HCT116 (cell line): ENCODE results near the gene TMEM9B. TPM values are rescaled to one million over a fixed set of nuclear protein-coding genes. Genes with fewer than 3 reads are reported as not detected.

Experiments
- ATAC-seq: fragments of 200-7000 bp; cut with Tn5 transposase; 2 replicates; pipeline ENCODE4 v1.9.1; 2020; ENCODE audit warnings: mild to moderate bottlenecking, moderate library complexity
- BruUV-seq: library from RNA; stranded (reverse); fragments of 400-500 nt; replicated peaks from 2 replicates; lab custom pipeline; 2021; lab: Mats Ljungman, UMichigan
- CTCF ChIA-PET: fragments of 300-600 bp; sonication (Branson Sonifier 250); formaldehyde crosslinking; loops from one replicate; lab custom pipeline; 2021; ENCODE audit warnings: antibody characterized with exemption; lab: Charles Lee
- POLR2A ChIA-PET: fragments of 300-600, 350-600 bp; sonication (Branson Sonifier 250); formaldehyde crosslinking; loops from one replicate; lab custom pipeline; 2021; ENCODE audit warnings: antibody characterized with exemption; lab: Charles Lee
- RAD21 ChIA-PET, 2 experiments: fragments of 300-600 bp; sonication (Branson Sonifier 250); formaldehyde crosslinking; loops; one replicate each; lab custom pipeline; 2023; ENCODE audit warnings: low total read pairs in 2 of 2; ENCODE audit not compliant: uncharacterized antibody in 2 of 2, unreplicated experiment in 2 of 2, low non-redundant PET in 1 of 2; lab: Charles Lee
- DNase-seq: peaks from one replicate; pipeline ENCODE4 v3.0.0-alpha.2; 2010; ENCODE audit warnings: low read depth, low spot score
- H2AFZ ChIP-seq: fragments of 200-600 bp; shearing (Covaris generic), sonication (generic); 2 replicates; pipeline ENCODE4 v1.6.1; 2017; ENCODE audit warnings: low read depth, mixed run types, mixed read lengths, antibody characterized with exemption, low read length; ENCODE audit not compliant: poor library complexity, severe bottlenecking
- H3K27ac ChIP-seq: 2 replicates; pipeline ENCODE4 v1.5.1; 2012; ENCODE audit warnings: low read depth, low read length
- H3K27me3 ChIP-seq: fragments of 200-600 bp; sonication (generic); 2 replicates; pipeline ENCODE4 v1.6.1; 2016; ENCODE audit warnings: mixed run types, low read length, mixed read lengths; ENCODE audit not compliant: insufficient read depth
- H3K36me3 ChIP-seq, 2 experiments: fragments of 200-500 bp in 1 of 2; fragments of 200-600 bp in 1 of 2; sonication (Bioruptor generic) in 1 of 2; sonication (generic) in 1 of 2; 2 replicates each; pipeline versions ENCODE4 v1.5.1 to v1.6.1; 2014 to 2016; ENCODE audit warnings: low read length in 2 of 2, inconsistent platforms in 1 of 2, mixed read lengths in 1 of 2, mixed run types in 1 of 2; ENCODE audit not compliant: insufficient read depth in 2 of 2, control insufficient read depth in 1 of 2
- H3K4me1 ChIP-seq, 2 experiments: fragments of 200-600 bp in 1 of 2; sonication (generic) in 1 of 2; 2 replicates each; pipeline versions ENCODE4 v1.5.1 to v1.6.1; 2012 to 2017; ENCODE audit warnings: low read length in 2 of 2, inconsistent platforms in 1 of 2, mild to moderate bottlenecking in 1 of 2, mixed read lengths in 1 of 2, mixed run types in 1 of 2, moderate library complexity in 1 of 2; ENCODE audit not compliant: insufficient read depth in 2 of 2, control insufficient read depth in 1 of 2
- H3K4me2 ChIP-seq: fragments of 200-600 bp; sonication (generic); 2 replicates; pipeline ENCODE4 v1.6.1; 2017; ENCODE audit warnings: mixed run types, low read length, mixed read lengths
- H3K4me3 ChIP-seq, 2 experiments: fragments of 200-600 bp in 1 of 2; sonication (generic) in 1 of 2; replicated peaks in 1 of 2; 2 replicates each; pipeline ENCODE4 v1.5.1; 2011 to 2016; ENCODE audit warnings: low read length in 2 of 2, control low read depth in 1 of 2, low read depth in 1 of 2, mild to moderate bottlenecking in 1 of 2, mixed read lengths in 1 of 2, mixed run types in 1 of 2
- H3K79me2 ChIP-seq: fragments of 200-600 bp; sonication (generic); 2 replicates; pipeline ENCODE4 v1.6.1; 2017; ENCODE audit warnings: mild to moderate bottlenecking, mixed run types, low read length, moderate library complexity, mixed read lengths; ENCODE audit not compliant: insufficient read depth
- H3K9ac ChIP-seq: fragments of 200-600 bp; sonication (generic); 2 replicates; pipeline ENCODE4 v1.6.1; 2016; ENCODE audit warnings: low read length, mixed read lengths
- H3K9me2 ChIP-seq: fragments of 200-600 bp; sonication (generic), shearing (Covaris generic); 2 replicates; pipeline ENCODE4 v1.6.1; 2017; ENCODE audit warnings: mixed run types, mild to moderate bottlenecking, moderate library complexity; ENCODE audit not compliant: insufficient read depth
- H3K9me3 ChIP-seq, 2 experiments: fragments of 200-500 bp in 1 of 2; fragments of 200-600 bp in 1 of 2; sonication (Bioruptor generic) in 1 of 2; sonication (generic) in 1 of 2; 2 replicates each; pipeline ENCODE4 v1.6.1; 2014 to 2017; ENCODE audit warnings: low read length in 2 of 2, mixed read lengths in 2 of 2, inconsistent platforms in 1 of 2, low read depth in 1 of 2, mild to moderate bottlenecking in 1 of 2, mixed run types in 1 of 2, moderate library complexity in 1 of 2; ENCODE audit not compliant: control insufficient read depth in 1 of 2, insufficient read depth in 1 of 2
- H4K20me1 ChIP-seq: fragments of 200-600 bp; sonication (generic), shearing (Covaris generic); 2 replicates; pipeline ENCODE4 v1.6.1; 2017; ENCODE audit warnings: mixed run types, mild to moderate bottlenecking, moderate library complexity; ENCODE audit not compliant: insufficient read depth
- ATF3 ChIP-seq: IDR thresholded peaks from 2 replicates; pipeline ENCODE4 v1.6.1; 2012
- CEBPB ChIP-seq: IDR thresholded peaks from 2 replicates; pipeline ENCODE4 v1.6.1; 2012; ENCODE audit warnings: low read depth
- FOSL1 ChIP-seq: IDR thresholded peaks from 2 replicates; pipeline ENCODE4 v1.6.1; 2012; ENCODE audit warnings: low read depth
- MAX ChIP-seq: IDR thresholded peaks from 2 replicates; pipeline ENCODE4 v1.6.1; 2012
- POLR2AphosphoS5 ChIP-seq: IDR thresholded peaks from 2 replicates; pipeline ENCODE4 v1.6.1; 2011; ENCODE audit warnings: mild to moderate bottlenecking, low read depth, low read length, moderate library complexity
- REST ChIP-seq: IDR thresholded peaks from 2 replicates; pipeline ENCODE4 v1.6.1; 2012; ENCODE audit warnings: low read depth
- SP1 ChIP-seq: IDR thresholded peaks from 2 replicates; pipeline ENCODE4 v1.6.1; 2012; ENCODE audit warnings: low read depth
- TCF7L2 ChIP-seq: IDR thresholded peaks from 2 replicates; pipeline ENCODE4 v1.7.0; 2011; ENCODE audit warnings: borderline replicate concordance, inconsistent platforms; ENCODE audit not compliant: insufficient read depth, insufficient read length; ENCODE audit errors: extremely low read depth
- YY1 ChIP-seq: IDR thresholded peaks from 2 replicates; pipeline ENCODE4 v1.6.1; 2011; ENCODE audit warnings: low read length, low read depth, moderate library complexity, mild to moderate bottlenecking; ENCODE audit not compliant: insufficient replicate concordance; ENCODE audit errors: extremely low read depth
- intact Hi-C: fragments of 100-400 bp; cut with micrococcal nuclease; formaldehyde crosslinking; loops from 2 replicates; pipeline ENCODE4 v1.10.0; 2022
- total RNA-seq: library from RNA; stranded (reverse); gene quantifications from one replicate; pipeline ENCODE4 v1.2.1, GENCODE V29; 2021; ENCODE audit not compliant: unreplicated experiment

TMEM9B gene
- total RNA-seq, 1 experiment from 2014 or later = 26.8 TPM

- Histone ChIP-seq H3K4me2 (no peak within 1 kb of the TSS), H3K36me3 (no peaks in the 10 kb centered on the region; a peak in 1 of 4 replicates), H3K27ac (no peak within 1 kb of the TSS), H2AFZ (no peak within 1 kb of the TSS), H3K27me3 (no peaks in the 10 kb centered on the region), H3K9me2 (no peaks in the 10 kb centered on the region), H3K79me2 (no peaks in the 10 kb centered on the region), H4K20me1 (no peaks in the 10 kb centered on the region), H3K9me3 (no peaks in the 10 kb centered on the region), H3K9ac (no peak within 1 kb of the TSS), H3K4me3 (no peak within 1 kb of the TSS), H3K4me1 (no peaks in the 10 kb centered on the region)
- ATAC-seq (no peak), DNase-seq (no peak)
- ChIA-PET RAD21 (no interaction called here), POLR2A (no interaction called here), CTCF (interaction anchor here (1.3 kb wide), 1 partner anchor 17 kb away, joined by 5 read pairs; no protein-coding TSS in a partner anchor)
- TF ChIP-seq SP1 (no peak), POLR2AphosphoS5 (no peak), CEBPB (no peak), REST (no peak), FOSL1 (no peak), YY1 (no peak), MAX (no peak), TCF7L2 (no peak), ATF3 (no peak)
- intact Hi-C loops = no loop called here
- BruUV-seq = no TSS peak
Observed at GRCh38 chr11:8942518-8943066, 21.6 kb downstream of the TMEM9B start, which contains the start of gene ASCL3. TSS of gene ASCL3 (minus strand) at chr11:8943016. CDS start at chr11:8938161, 4,855 bp downstream.
